Right atrium auricular region (tissue), 2 donors: ENCODE data around the gene GPR37. TPM values are rescaled to one million over a fixed set of nuclear protein-coding genes. Genes with fewer than 3 reads are reported as not detected.

Experiments
- DNase-seq: peaks from one replicate; pipeline ENCODE4 v3.0.0-alpha.2; 2019; ENCODE audit warnings: low spot score
- H3K27ac ChIP-seq, 2 donors: fragments of 200-600 bp; sonication (generic); 1 replicate in 1 of 2; 2 replicates in 1 of 2; pipeline ENCODE4 v1.5.1; 2016 to 2019
- H3K27me3 ChIP-seq, 2 donors: fragments of 200-600 bp; sonication (generic); one replicate each; pipeline versions ENCODE4 v1.5.1 to v1.6.0; 2017 to 2019
- H3K36me3 ChIP-seq: fragments of 200-600 bp; sonication (generic); one replicate; pipeline ENCODE4 v1.5.1; 2016
- H3K4me1 ChIP-seq, 2 donors: fragments of 200-600 bp; sonication (generic); one replicate each; pipeline versions ENCODE4 v1.5.1 to v1.6.0; 2017 to 2019
- H3K4me3 ChIP-seq, 2 donors: fragments of 200-600 bp; sonication (generic); 1 replicate in 1 of 2; 2 replicates in 1 of 2; pipeline ENCODE4 v1.5.1; 2017 to 2019; ENCODE audit warnings: mild to moderate bottlenecking in 1 of 2, moderate library complexity in 1 of 2
- H3K9me3 ChIP-seq, 2 donors: fragments of 200-600 bp; sonication (generic); one replicate each; pipeline ENCODE4 v1.5.1; 2019
- CTCF ChIP-seq, 2 donors: fragments of 200-600 bp; sonication (generic); IDR thresholded peaks; one replicate each; pipeline ENCODE4 v1.5.1; 2019; ENCODE audit warnings: antibody characterized with exemption in 2 of 2
- total RNA-seq, 2 donors: library from RNA; depleted of rRNA; stranded (reverse); fragments of >200 nt; gene quantifications; one replicate each; pipeline ENCODE4 v1.1.0, GENCODE V29; 2016

The GPR37 gene
- total RNA-seq, 2 donors from 2014 or later = 1.1 TPM; not detected in 1

- no peak overlapping the region for H3K4me3 ChIP-seq
- DNase-seq = no peak
- no peaks in the 10 kb centered on the region for H3K36me3 ChIP-seq
- no peaks in the 10 kb centered on the region for H3K4me1 ChIP-seq
- peaks cover 2 to 16% of the 10 kb centered on the region in 2 donors for H3K9me3 ChIP-seq
- TF ChIP-seq CTCF (IDR thresholded peaks at IDR 0.05) = no peak
- no peaks in the 10 kb centered on the region for H3K27me3 ChIP-seq
- H3K27ac ChIP-seq = no peak overlapping the region
These were observed 53.6 kb downstream of the GPR37 start for GRCh38 chr7:124712017-124712416.

- Histone ChIP-seq H3K4me3 (no peak overlapping the region), H3K27me3 (no peaks in the 10 kb centered on the region), H3K4me1 (no peaks in the 10 kb centered on the region), H3K36me3 (no peaks in the 10 kb centered on the region), H3K9me3 (peaks cover 1 to 3% of the 10 kb centered on the region in 2 donors), H3K27ac (no peak overlapping the region)
- TF ChIP-seq CTCF (IDR thresholded peaks at IDR 0.05) = no peak
- DNase-seq = no peak
These were observed 63.2 kb downstream of the GPR37 start for GRCh38 chr7:124702385-124702784.

- Histone ChIP-seq H3K27me3 (no peaks in the 10 kb centered on the region), H3K9me3 (no peaks in the 10 kb centered on the region), H3K36me3 (no peaks in the 10 kb centered on the region), H3K27ac (no peak overlapping the region), H3K4me3 (no peak overlapping the region), H3K4me1 (no peaks in the 10 kb centered on the region)
- no peak for DNase-seq
- no peak for TF ChIP-seq CTCF (IDR thresholded peaks at IDR 0.05)
These were observed 63.6 kb downstream of the GPR37 start for GRCh38 chr7:124701955-124702354.

- DNase-seq = no peak
- Histone ChIP-seq H3K27me3 (no peaks in the 10 kb centered on the region), H3K4me3 (no peak overlapping the region), H3K4me1 (no peaks in the 10 kb centered on the region), H3K36me3 (no peaks in the 10 kb centered on the region), H3K27ac (no peak overlapping the region), H3K9me3 (no peaks in the 10 kb centered on the region)
- no peak for TF ChIP-seq CTCF (IDR thresholded peaks at IDR 0.05)
These were observed 64.9 kb downstream of the GPR37 start for GRCh38 chr7:124700655-124701054.

- DNase-seq = no peak
- H3K36me3 ChIP-seq = no peaks in the 10 kb centered on the region
- H3K4me1 ChIP-seq = no peaks in the 10 kb centered on the region
- H3K27me3 ChIP-seq = no peaks in the 10 kb centered on the region
- H3K9me3 ChIP-seq = no peaks in the 10 kb centered on the region
- H3K4me3 ChIP-seq = no peak overlapping the region
- TF ChIP-seq CTCF (IDR thresholded peaks at IDR 0.05) = no peak
- no peak overlapping the region for H3K27ac ChIP-seq
These were observed 66.6 kb downstream of the GPR37 start for GRCh38 chr7:124698964-124699363.

GRCh38 chr7:124697746-124698145 lies 67.8 kb downstream of the GPR37 start:
- Histone ChIP-seq H3K36me3 (no peaks in the 10 kb centered on the region), H3K9me3 (no peaks in the 10 kb centered on the region), H3K27me3 (no peaks in the 10 kb centered on the region), H3K4me1 (no peaks in the 10 kb centered on the region), H3K4me3 (no peak overlapping the region), H3K27ac (no peak overlapping the region)
- no peak for DNase-seq
- no peak for TF ChIP-seq CTCF (IDR thresholded peaks at IDR 0.05)
